ENCODE results near the gene NHLRC1.

The NHLRC1 gene

DNA sequence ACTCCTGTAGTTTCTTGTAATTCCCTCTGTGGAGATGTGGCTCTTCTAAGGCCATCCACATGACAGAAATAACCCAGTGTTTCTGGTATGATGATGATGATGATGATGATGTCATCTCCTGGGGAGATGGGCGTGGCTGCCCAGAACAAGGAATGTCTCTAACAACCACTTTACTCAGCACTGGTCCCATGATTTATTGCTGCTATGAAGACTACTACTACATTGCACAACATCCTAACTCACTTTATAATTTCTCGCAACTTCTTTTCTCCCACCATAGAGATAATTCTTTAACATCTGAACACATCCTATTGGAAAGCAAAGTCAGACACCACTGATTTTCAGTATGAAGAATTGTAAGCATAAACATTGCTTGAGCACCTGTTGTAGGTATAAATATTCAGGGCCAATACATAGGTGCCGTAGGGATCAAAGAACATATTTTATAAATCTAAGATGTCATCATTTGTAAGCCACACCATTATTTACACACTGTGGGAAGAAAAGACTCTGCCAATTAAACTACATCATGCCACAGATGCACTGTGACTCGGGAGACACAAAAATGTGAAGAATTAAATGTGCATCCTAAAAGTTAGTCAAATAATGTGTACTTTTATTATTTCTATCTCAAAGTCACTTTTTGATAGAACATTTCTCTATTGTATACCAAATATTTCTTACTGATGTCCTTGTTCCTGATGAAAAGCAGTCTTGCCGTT is 26.0 kb upstream of the NHLRC1 start:
- TF ChIP-seq ZNF274 (IDR thresholded peaks at IDR 0.05; ENCODE audit: low read depth, low read length) (no peak), YY1 (IDR thresholded peaks at IDR 0.05; ENCODE audit: insufficient read depth, insufficient read length) (no peak), SUZ12 (IDR thresholded peaks at IDR 0.05; ENCODE audit: extremely low read depth, insufficient read depth, insufficient read length) (no peak)
- Histone ChIP-seq H3K9ac (ENCODE audit: insufficient read length, low read depth) (no peak overlapping the region), H3K4me1 (ENCODE audit: insufficient read depth, insufficient read length) (no peaks in the 10 kb centered on the region), H3K9me3 (ENCODE audit: insufficient read depth, low read length) (no peaks in the 10 kb centered on the region), H3K27me3 (ENCODE audit: insufficient read depth, insufficient read length) (no peaks in the 10 kb centered on the region), H3K36me3 (ENCODE audit: insufficient read depth, insufficient read length, low read length) (peaks cover 10% of the 10 kb centered on the region), H3K4me3 (ENCODE audit: insufficient read length, low read depth) (no peak overlapping the region)
- no peak for DNase-seq (ENCODE audit: low read depth, low spot score)

DNA sequence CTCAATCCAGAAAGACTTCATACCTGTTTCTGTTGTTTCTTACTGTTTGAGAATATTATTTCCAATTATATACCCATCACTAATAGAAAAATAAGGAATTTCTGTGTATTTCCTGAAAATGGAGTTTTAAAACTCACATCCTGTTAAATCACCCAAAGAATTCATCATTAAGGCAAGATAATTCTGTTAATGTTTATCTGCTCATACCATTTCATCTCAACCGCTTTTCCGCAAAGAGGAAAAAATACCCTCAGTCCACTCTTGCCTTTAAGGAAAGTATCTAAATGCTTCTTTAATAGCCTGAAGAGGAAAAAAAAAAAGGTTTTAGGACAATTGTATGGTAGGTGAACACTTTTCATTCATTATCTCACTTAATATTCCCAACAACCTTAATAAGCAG is 25.1 kb upstream of the NHLRC1 start:
- H3K4me1 ChIP-seq (ENCODE audit: insufficient read depth, insufficient read length): no peaks in the 10 kb centered on the region
- peaks cover 18% of the 10 kb centered on the region for H3K36me3 ChIP-seq (ENCODE audit: insufficient read depth, insufficient read length, low read length)
- no peak overlapping the region for H3K4me3 ChIP-seq (ENCODE audit: insufficient read length, low read depth)
- DNase-seq (ENCODE audit: low read depth, low spot score): no peak
- no peaks in the 10 kb centered on the region for H3K9me3 ChIP-seq (ENCODE audit: insufficient read depth, low read length)
- no peak for TF ChIP-seq SUZ12 (IDR thresholded peaks at IDR 0.05; ENCODE audit: extremely low read depth, insufficient read depth, insufficient read length)
- no peak for TF ChIP-seq ZNF274 (IDR thresholded peaks at IDR 0.05; ENCODE audit: low read depth, low read length)
- TF ChIP-seq YY1 (IDR thresholded peaks at IDR 0.05; ENCODE audit: insufficient read depth, insufficient read length): no peak
- no peaks in the 10 kb centered on the region for H3K27me3 ChIP-seq (ENCODE audit: insufficient read depth, insufficient read length)
- H3K9ac ChIP-seq (ENCODE audit: insufficient read length, low read depth): no peak overlapping the region

DNA sequence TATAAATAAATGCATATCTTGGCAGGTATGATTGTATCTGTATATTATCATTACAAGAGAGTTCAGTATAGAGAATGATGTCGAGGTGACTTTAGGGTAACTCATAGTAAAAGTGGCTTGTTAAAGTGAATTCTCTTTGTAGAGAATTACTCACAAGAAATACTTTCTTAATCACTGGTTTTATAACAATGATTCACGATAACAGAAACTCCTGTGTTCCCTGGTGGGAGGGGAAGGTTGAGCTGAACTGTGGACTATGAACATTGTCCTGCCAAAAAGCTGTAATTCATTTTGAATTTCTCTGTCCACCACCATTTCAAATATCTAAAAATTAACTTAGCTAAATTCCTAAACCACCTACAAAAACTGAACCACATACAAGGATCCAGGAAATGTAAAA is 24.7 kb upstream of the NHLRC1 start:
- Histone ChIP-seq H3K36me3 (ENCODE audit: insufficient read depth, insufficient read length, low read length) (peaks cover 23% of the 10 kb centered on the region), H3K27me3 (ENCODE audit: insufficient read depth, insufficient read length) (no peaks in the 10 kb centered on the region), H3K9me3 (ENCODE audit: insufficient read depth, low read length) (no peaks in the 10 kb centered on the region), H3K9ac (ENCODE audit: insufficient read length, low read depth) (no peak overlapping the region), H3K4me3 (ENCODE audit: insufficient read length, low read depth) (no peak overlapping the region), H3K4me1 (ENCODE audit: insufficient read depth, insufficient read length) (no peaks in the 10 kb centered on the region)
- TF ChIP-seq ZNF274 (IDR thresholded peaks at IDR 0.05; ENCODE audit: low read depth, low read length): no peak
- no peak for TF ChIP-seq SUZ12 (IDR thresholded peaks at IDR 0.05; ENCODE audit: extremely low read depth, insufficient read depth, insufficient read length)
- no peak for TF ChIP-seq YY1 (IDR thresholded peaks at IDR 0.05; ENCODE audit: insufficient read depth, insufficient read length)
- DNase-seq (ENCODE audit: low read depth, low spot score): no peak

DNA sequence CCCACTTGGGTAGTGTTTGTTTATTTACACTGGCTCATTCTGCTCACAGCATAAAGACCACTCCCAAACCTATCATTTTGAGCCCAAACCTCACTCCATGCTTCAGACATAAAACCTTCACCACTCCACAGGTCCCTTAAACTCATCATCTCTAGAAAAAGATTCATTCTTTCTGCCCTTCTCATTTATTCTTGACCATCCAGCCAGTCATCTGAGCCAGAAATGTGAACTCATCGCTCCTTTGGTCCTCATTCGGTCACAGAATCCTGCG is 20.0 kb upstream of the NHLRC1 start:
- H3K27me3 ChIP-seq (ENCODE audit: insufficient read depth, insufficient read length): no peaks in the 10 kb centered on the region
- DNase-seq (ENCODE audit: low read depth, low spot score): no peak
- no peak overlapping the region for H3K9ac ChIP-seq (ENCODE audit: insufficient read length, low read depth)
- H3K4me3 ChIP-seq (ENCODE audit: insufficient read length, low read depth): no peak overlapping the region
- H3K36me3 ChIP-seq (ENCODE audit: insufficient read depth, insufficient read length, low read length): peaks cover 46% of the 10 kb centered on the region
- no peaks in the 10 kb centered on the region for H3K4me1 ChIP-seq (ENCODE audit: insufficient read depth, insufficient read length)
- H3K9me3 ChIP-seq (ENCODE audit: insufficient read depth, low read length): no peaks in the 10 kb centered on the region
- TF ChIP-seq YY1 (IDR thresholded peaks at IDR 0.05; ENCODE audit: insufficient read depth, insufficient read length) (no peak), ZNF274 (IDR thresholded peaks at IDR 0.05; ENCODE audit: low read depth, low read length) (no peak), SUZ12 (IDR thresholded peaks at IDR 0.05; ENCODE audit: extremely low read depth, insufficient read depth, insufficient read length) (no peak)

DNA sequence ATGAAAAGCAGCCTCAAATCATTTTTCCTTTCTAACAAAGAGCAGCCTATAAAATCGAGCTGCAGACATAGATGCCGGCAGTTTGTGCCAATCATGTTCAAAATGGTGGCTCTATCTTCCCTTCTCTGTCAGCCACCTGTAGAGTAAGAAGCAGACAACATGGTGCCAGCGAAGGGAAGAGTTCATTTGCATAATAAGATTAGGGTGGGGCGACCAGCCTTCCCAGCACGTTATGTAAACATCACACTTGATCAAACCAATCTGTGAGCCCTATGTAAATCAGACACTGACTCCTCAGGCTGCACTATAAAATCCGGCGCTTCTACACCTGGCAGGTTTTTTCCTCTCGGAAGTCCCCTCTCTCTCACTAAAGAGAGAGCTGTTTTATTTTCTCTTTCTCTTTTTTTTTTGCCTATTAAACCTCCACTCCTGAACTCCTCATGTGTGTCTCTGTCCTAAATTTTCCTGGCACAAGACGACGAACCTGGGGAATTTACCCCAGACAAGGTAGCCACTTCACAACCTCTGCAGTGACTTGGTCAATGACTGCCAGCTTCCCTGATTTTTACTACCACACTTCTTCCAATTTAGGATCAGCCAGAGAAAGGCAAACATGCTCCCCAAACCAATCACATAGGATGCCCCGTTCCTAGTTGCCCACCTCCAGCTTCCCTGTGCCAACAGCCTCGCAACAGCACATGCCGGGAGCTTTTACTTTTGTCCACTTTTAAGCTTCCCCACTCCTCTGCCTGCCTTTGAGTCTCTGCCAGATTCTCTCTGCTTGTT is 19.5 kb upstream of the NHLRC1 start:
- no peak overlapping the region for H3K9ac ChIP-seq (ENCODE audit: insufficient read length, low read depth)
- H3K9me3 ChIP-seq (ENCODE audit: insufficient read depth, low read length): no peaks in the 10 kb centered on the region
- H3K27me3 ChIP-seq (ENCODE audit: insufficient read depth, insufficient read length): no peaks in the 10 kb centered on the region
- TF ChIP-seq YY1 (IDR thresholded peaks at IDR 0.05; ENCODE audit: insufficient read depth, insufficient read length) (no peak), SUZ12 (IDR thresholded peaks at IDR 0.05; ENCODE audit: extremely low read depth, insufficient read depth, insufficient read length) (no peak), ZNF274 (IDR thresholded peaks at IDR 0.05; ENCODE audit: low read depth, low read length) (no peak)
- H3K4me3 ChIP-seq (ENCODE audit: insufficient read length, low read depth): no peak overlapping the region
- no peak for DNase-seq (ENCODE audit: low read depth, low spot score)
- no peaks in the 10 kb centered on the region for H3K4me1 ChIP-seq (ENCODE audit: insufficient read depth, insufficient read length)
- H3K36me3 ChIP-seq (ENCODE audit: insufficient read depth, insufficient read length, low read length): peaks cover 46% of the 10 kb centered on the region

DNA sequence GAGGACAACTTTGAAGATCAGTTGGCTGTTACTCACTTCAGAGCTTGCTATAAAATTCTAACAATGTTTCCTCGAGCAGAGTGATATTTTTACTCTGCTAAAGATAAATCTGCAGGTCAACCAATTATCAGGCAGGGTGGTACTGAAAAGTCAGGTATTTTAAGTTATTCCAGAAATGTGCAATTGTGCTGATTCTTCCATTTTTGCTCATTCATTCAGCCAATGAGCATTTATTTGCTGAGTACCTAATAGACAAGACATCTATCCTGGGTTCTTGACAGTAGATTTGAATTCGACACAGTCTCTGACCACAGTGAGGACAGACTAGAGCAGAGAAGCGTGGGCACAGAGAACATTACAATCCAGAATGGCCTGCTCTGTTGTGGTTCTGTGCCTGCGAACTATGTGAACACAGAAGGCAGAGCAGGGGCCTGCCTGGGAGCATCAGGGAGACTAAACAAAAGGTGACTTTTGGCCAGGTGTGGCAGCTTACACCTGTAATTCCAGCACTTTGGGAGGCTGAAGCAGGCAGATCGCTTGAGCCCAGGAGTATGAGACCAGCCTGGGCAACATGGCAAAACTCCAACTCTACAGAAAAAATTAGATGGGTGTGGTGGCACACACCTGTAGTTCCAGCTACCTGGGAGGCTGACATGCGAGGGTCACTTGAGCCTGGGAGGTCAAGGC is 17.6 kb upstream of the NHLRC1 start:
- Histone ChIP-seq H3K36me3 (ENCODE audit: insufficient read depth, insufficient read length, low read length) (peaks cover 40% of the 10 kb centered on the region), H3K9me3 (ENCODE audit: insufficient read depth, low read length) (no peaks in the 10 kb centered on the region), H3K4me1 (ENCODE audit: insufficient read depth, insufficient read length) (no peaks in the 10 kb centered on the region), H3K4me3 (ENCODE audit: insufficient read length, low read depth) (no peak overlapping the region), H3K27me3 (ENCODE audit: insufficient read depth, insufficient read length) (no peaks in the 10 kb centered on the region), H3K9ac (ENCODE audit: insufficient read length, low read depth) (no peak overlapping the region)
- TF ChIP-seq ZNF274 (IDR thresholded peaks at IDR 0.05; ENCODE audit: low read depth, low read length) (no peak), YY1 (IDR thresholded peaks at IDR 0.05; ENCODE audit: insufficient read depth, insufficient read length) (no peak), SUZ12 (IDR thresholded peaks at IDR 0.05; ENCODE audit: extremely low read depth, insufficient read depth, insufficient read length) (no peak)
- no peak for DNase-seq (ENCODE audit: low read depth, low spot score)

DNA sequence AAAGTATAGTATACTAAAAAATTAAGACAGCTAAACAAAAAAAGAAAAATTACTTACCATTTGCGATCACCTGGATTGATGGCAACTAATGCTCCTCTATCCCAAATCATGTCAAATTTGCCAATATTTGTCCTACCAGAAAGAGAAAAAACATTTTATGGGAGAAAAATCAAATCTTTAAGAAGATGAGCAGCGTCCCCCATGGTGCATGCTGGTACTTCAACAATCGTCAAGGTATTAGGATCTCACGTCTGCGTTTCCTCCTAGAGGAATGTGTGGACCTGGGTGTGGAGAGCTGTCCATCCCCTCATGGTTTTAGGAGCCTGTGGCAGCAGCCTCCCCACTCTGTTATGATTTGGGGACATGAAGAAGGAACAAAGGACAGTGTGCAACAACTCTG is 16.4 kb upstream of the NHLRC1 start:
- no peaks in the 10 kb centered on the region for H3K27me3 ChIP-seq (ENCODE audit: insufficient read depth, insufficient read length)
- H3K9me3 ChIP-seq (ENCODE audit: insufficient read depth, low read length): no peaks in the 10 kb centered on the region
- H3K9ac ChIP-seq (ENCODE audit: insufficient read length, low read depth): no peak overlapping the region
- no peak for TF ChIP-seq SUZ12 (IDR thresholded peaks at IDR 0.05; ENCODE audit: extremely low read depth, insufficient read depth, insufficient read length)
- peaks cover 40% of the 10 kb centered on the region for H3K36me3 ChIP-seq (ENCODE audit: insufficient read depth, insufficient read length, low read length)
- no peak for DNase-seq (ENCODE audit: low read depth, low spot score)
- H3K4me1 ChIP-seq (ENCODE audit: insufficient read depth, insufficient read length): no peaks in the 10 kb centered on the region
- no peak overlapping the region for H3K4me3 ChIP-seq (ENCODE audit: insufficient read length, low read depth)
